Effector CD4-positive, alpha-beta T cell (primary cell): ENCODE measurements around the gene TRDMT1.
A peak's percentile ranks its signal among the peaks of the same experiment; 100 is the strongest.

Source experiments
- DNase-seq: peaks from one replicate; pipeline ENCODE4 v3.0.0-alpha.2; 2020
- total RNA-seq: gene quantifications from one replicate; lab custom pipeline; 2026; lab: John Stamatoyannopoulos, UW

TRDMT1 gene, protein sequence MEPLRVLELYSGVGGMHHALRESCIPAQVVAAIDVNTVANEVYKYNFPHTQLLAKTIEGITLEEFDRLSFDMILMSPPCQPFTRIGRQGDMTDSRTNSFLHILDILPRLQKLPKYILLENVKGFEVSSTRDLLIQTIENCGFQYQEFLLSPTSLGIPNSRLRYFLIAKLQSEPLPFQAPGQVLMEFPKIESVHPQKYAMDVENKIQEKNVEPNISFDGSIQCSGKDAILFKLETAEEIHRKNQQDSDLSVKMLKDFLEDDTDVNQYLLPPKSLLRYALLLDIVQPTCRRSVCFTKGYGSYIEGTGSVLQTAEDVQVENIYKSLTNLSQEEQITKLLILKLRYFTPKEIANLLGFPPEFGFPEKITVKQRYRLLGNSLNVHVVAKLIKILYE
- 24.0 reads per million, percentile 51 among the genes with 10 or more reads in this experiment for total RNA-seq

DNA sequence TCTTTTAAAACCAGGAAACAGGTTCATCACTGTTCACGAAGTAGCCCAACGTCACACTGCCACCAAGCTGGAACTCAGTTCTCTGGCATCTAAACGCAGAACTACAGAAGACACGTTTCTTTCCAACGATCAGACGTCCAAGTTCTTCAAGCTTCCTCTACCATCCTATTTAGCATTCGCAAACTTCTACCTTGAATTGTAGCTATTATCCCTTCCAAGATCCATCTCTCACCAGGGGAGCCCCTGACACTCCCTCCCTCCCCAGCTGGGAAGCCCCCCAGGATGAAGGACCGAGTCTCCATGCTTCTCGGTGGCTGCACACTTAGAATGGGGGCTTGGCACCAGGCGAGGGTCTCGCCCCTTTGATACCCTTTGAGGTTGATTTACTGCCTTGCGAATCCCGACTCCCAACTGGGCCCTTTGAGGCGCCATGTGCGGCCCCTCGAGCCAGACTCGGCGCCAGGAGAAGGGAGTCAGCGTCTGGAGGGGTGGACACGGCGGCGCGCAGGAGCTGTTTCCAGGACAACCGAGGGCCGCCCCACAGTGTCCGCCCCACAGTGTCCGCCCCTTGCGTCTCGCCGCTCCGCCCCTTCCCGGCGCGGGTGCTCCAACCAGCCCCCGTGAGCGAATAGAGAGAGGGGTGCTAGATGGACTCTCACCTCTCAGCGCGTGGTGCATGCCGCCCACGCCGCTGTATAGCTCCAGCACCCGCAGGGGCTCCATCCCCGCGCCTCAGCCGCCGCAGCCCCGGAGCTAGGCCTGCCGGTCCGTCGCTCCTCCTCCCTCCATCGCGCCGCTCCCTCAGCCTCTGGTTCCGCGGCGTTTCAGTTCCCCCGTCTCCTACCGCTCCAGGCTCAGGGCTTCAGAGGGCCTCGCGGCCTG is at the start of gene TRDMT1:
TSS of gene TRDMT1 (minus strand) at position 761 of the 882 bp plus-strand sequence. CDS start at position 723, 38 bp downstream.
- peak; percentile 63 for DNase-seq

DNA sequence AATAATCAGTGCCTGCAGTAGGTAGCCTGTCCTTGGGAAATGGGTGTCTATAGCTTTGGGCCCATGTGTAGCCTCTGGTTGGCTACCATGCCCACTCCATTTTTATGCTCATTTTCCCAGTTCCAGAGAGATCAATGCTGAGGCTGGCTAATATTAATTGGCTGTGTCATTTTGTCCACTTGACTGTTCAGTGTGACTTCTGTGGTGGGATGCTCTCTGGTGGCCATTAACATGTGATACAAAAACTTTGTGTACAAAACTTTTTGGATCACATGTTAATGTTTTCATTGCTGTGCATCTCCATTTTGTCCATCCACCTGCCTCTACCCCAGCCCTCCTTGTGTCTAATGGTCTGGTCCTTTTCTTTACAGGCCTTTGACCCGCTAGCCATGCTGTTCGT is 49.3 kb upstream of the TRDMT1 start:
- no peak for DNase-seq

DNA sequence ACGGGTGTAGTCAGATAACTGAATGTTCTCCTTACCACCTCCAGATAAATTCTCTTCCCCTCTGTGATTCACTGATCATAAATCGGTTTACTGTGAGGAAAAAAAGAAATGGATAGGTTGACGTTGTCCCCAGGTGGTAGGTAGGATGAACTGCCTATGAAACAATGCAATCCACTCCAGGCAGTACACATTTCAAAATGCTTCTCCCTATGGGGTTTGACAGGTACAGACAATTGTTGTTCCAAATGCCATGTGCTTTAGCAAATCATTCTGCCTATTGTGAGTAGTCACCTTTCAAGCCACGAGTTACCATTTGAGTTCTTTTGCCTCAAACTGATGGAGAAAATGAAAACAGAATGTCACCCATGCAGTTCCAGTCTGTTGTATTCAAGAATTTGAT is 48.3 kb upstream of the TRDMT1 start:
- DNase-seq: no peak

DNA sequence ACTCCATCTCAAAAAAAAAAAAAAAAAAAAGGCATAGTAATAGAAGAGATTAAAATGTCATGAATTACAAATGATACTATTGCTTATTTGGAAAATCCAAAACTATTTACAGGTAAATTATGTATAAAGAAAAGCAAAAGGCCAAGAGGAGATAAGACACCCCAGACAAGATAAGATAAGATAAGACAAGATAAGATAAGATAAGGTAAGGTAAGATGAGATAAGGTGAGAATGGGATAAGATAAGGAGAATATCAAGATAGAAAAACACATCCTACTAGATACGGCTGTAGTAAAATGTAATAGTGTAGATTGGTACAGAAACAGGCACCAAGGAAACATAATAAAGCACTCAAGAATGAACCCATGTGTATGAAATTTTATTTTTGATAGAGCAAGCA is 47.5 kb upstream of the TRDMT1 start:
- DNase-seq: no peak

DNA sequence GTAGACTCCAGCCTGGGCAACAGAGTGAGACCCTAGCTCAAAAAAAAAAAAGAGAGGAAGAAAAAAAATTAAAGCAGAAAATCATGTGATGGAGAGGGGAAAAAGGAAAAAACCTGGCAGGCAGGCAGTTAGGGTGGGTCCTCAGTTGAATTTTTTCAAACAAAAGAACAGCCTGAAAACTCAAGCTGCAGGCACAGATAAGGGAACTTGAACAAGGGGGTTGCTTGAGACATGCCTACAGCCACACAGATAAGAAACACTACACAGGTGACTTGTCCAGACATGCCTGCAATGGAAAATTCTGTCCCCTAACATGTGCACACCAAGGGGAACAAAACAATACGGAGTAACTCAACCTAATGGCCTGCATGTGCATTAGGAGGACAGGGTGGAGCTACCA is 45.7 kb upstream of the TRDMT1 start:
- DNase-seq: no peak

DNA sequence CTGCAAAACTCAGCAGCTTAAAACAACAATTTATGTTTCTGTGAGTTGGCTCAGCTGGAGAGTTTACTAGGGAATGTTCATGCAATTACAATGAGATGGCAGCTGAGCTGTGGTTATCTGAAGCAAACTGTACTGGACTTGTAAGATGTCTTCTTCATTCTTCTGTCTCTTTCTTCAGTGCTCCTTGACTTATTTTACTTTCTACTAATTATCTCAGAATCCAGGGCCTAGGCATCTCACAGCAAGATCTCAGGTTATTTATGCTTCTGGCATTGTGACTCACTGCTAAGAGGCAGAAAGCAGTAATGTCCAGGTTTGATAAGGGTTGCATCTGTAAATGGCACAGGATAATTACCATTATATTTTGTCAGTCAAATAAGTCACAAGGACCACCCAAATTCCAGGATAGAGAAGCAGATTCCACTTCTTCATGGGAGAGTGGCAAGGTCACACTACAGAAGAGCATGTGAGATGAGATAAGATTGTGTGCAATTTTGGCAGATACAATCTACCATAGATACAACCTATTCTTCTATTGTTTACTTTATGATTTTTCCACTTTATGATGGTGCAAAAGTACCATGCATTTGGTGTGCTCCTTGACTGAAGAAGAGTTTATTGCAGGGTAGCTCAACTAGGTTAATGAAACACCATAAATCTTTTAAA is 43.4 kb upstream of the TRDMT1 start:
- no peak for DNase-seq

DNA sequence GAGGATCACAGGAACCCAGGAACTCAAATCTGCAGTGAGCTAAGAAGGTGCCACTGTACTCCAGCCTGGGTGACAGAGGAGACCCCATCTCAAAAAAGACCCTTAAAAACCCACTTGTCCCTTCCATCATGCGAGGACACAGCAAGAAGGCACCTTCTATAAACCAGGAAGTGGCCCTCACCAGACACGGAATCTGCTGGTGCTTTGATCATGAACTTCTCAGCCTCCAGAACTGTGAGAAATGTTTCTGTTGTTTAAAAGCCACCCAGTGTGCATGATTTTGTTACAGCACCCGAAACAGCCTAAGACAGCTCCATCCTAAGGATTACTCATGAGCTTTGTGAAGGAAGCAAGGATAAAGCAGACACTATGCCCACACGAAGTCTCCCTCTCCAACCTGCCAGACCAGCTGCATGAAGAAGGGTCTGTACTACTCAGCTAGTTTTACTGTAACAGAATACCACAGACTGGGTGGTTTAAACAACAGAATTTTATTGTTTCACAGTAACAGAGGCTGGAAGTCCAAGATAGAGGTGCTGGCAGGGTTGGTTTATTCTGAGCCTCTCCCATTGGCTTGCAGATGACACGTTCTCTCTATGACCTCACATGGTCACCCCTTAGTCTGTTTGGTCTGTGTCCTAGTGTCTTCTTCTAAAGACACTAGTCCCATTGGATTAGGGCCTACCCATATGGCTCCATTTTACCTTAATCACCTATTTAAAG is 40.3 kb upstream of the TRDMT1 start:
- DNase-seq: no peak

DNA sequence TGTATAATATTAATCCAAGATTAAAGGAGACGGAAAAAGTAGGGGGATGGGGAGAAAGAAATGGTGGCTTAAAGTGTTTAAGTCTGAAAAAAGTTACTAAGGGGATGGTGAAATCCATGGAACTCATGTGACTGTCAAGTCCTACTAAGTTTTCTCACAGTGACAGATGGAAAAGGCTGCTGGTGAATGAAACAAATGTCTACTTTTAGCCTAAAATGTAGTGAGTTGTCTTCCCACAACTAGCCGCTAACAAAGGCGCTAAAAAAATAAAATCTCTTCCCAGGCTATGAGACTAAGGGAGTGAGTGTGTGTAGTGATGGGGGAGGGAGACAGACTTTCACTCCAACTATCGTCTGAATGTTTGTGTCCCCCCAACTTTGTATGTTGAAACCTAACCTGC is 39.1 kb upstream of the TRDMT1 start:
- no peak for DNase-seq

DNA sequence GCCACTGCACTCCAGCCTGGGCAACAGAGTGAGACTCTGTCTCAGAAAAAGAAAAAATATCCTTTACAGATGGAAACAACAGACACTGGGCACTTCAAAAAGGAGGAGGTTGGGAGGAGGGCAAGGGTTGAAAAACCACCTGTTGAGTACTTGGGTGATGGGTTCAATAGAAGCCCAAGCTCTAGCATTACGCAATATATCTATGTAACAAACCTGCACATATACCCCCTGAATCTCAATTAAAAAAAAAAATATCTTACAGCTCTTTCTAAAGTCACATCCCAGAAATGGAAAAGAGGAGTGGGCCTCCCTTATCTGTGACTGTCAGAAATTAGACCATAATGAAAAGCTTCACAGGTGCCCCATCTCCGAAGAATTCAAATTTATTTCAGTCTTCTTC is 38.6 kb upstream of the TRDMT1 start:
- no peak for DNase-seq

DNA sequence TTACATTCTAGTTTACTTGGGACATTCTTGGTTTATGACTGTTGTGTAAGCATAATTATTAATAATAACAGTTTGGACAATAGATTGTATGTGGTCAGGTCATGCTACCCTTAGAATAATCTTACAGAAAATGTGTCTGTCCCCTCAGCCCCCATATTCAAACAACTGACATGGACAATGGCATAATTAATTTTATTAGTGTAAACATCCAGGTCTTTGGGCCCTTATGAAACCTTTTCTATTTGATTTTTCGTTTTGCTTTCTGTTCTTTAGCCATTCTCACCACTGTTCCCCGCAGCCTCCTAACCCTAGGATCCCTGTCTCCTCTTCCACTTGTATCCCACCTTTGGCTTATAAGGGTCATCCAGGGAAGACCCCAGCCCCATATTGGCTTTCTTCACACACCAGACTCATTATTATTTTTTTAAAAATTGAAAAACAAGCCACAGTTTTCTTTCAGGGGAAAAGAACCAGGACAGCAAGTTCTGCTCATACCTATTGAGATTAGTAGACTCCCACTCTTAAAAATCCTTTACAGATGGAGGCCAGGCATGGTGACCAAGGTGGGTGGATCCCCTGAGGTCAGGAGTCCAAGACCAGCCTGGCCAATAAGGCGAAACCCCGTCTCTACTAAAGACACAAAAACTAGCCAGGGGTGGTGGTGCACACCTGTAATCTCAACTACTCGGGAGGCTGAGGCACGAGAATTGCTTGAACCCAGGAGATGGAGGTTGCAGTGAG is 38.0 kb upstream of the TRDMT1 start:
- DNase-seq: no peak

DNA sequence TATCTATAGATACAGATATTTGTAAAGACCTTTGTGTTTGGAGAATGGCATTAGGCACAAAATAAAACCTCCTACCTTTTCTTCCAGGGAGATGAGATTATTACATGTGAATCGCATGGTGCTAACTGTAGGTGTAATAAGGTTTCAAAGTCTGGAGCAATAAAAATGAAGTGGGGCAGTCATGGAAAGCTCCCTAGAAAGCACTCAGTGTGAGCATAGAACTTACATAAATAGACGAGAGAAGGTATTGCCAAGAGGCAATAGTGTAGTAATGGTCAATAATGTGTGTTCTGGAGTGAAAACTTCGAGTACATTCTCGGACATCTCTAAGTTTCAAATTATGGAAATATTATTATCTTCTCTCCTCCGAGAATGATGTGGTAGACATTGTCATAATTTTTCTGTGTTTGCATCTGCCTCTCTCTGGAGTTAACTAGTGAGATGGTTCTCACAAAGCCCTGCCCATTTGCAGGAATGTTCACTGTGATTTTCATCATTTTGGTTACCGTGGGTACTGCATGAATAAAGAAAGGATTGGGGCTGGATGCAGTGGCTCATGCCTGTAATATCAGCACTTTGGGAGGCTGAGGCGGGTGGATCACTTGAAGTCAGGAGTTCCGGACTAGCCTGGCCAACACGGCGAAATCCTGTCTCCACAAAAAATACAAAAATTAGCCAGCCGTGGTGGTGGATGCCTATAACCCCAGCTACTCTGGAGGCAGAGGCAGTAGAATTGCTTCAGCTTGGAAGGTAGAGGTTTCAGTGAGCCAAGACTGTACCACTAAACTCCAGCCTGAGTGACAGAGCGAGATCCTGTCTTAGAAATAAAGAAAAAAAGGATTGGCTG is 37.2 kb upstream of the TRDMT1 start:
- DNase-seq: no peak

DNA sequence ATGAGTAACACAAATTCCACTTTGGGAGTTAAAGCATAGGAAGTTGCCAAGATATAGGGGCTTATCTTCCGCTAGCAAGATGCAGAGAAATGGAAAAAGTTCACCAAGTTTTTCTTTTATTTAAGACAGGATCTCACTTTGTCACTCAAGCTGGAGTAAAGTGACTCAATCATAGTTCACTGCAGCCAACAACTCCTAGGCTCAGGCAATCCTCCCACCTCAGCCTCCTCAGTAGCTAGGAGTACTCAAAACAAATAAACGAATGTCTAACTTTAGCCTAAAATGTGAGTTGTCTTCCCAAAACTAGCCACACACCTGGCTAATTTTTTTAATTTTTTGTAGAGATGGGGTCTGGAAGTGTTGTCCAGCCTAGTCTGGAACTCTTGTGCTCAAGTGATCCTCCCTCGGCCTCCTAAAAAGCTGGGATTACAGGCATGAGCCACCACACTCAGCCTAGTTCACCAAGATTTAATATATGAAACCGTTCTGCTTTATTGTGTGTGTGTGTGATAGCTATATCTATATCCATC is 36.5 kb upstream of the TRDMT1 start:
- no peak for DNase-seq

DNA sequence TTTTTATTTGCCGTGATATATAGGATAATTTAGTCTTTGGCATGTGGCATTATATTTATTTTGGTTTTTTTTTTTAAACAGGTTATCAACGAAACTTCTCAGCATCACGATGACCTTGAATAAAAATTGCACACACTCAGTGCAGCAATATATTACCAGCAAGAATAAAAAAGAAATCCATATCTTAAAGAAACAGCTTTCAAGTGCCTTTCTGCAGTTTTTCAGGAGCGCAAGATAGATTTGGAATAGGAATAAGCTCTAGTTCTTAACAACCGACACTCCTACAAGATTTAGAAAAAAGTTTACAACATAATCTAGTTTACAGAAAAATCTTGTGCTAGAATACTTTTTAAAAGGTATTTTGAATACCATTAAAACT is 35.7 kb upstream of the TRDMT1 start:
- DNase-seq: no peak

DNA sequence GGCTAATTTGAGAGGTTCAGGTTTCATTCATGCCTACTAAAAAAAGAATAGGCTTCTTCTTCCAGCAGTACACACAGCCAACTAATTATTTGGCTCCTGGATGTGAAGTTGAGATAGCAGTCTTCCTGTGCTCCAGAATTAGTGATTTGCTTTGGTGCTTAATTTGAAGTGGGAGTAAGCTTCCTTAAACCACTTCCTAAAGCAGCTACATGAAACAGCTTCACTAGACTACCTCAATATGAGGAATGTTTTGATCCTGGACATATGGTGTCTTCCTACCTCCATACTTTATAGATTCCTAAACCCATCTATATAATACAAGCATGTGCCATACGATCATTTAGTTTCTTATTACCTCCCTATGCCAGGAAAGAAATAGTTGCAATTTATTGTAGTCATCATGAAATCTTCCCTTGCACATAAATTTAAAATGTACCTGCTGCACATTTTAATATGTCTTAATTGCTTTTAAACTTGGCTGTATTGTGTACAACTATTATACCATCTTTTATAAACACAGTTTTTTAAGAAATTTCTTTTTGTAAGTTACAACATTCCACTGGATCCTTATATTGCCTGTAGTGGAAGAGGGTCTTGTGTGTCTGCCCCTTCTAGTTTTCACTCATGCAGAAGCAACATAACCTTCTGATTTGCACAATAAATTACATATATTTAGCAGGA is 35.1 kb upstream of the TRDMT1 start:
- no peak for DNase-seq

DNA sequence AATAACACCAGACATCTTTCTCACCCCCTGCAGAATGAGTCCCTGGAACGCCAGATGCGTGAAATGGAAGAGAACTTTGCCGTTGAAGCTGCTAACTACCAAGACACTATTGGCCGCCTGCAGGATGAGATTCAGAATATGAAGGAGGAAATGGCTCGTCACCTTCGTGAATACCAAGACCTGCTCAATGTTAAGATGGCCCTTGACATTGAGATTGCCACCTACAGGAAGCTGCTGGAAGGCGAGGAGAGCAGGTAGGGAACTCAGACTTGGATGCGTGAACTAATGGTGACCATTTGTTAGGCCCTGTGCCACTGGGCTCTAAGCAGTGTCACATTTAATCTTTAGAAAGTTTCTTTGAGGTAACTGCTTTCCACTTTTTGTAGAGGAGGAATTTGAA is 33.7 kb upstream of the TRDMT1 start:
- DNase-seq: no peak

DNA sequence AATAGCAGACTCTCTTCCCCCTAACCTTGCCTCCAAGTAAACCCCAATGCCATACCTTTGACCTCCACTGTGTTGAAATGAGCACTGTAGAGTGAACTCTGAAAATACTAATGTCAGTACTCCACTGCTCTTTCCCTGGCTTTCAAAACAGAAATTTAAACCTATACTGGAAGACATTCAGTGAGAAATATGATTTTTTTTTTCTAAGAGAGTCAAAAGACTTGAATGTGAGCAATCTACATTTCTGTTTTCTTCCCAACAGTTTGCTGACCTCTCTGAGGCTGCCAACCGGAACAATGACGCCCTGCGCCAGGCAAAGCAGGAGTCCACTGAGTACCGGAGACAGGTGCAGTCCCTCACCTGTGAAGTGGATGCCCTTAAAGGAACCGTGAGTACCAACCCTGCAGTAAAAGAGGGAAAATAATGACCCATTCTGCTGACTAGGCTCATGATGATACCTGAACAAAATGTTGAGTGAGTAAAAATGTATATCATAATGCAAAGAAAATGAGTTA is 33.0 kb upstream of the TRDMT1 start:
- DNase-seq: no peak

DNA sequence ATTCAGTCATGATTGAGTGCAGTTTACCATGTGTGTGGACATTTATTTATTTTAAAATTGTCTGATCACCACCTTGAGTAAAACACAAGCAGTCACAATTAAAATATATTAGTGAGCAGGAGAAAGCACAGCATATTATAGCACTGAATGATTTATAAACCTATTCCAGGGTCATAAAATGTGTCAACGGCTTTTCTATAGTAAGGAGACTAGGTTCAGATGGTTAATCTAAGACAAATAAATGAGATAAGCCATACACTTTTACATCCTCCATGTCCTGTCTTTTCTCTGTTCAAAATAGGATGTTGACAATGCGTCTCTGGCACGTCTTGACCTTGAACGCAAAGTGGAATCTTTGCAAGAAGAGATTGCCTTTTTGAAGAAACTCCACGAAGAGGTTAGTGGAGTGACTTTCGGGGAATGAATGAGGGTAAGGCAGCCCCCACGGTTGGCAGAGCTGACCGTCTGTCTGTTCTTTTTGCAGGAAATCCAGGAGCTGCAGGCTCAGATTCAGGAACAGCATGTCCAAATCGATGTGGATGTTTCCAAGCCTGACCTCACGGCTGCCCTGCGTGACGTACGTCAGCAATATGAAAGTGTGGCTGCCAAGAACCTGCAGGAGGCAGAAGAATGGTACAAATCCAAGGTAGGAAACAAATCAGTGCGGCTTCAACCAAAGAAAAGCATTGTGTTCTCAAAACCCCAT is 32.0 kb upstream of the TRDMT1 start:
- no peak for DNase-seq

DNA sequence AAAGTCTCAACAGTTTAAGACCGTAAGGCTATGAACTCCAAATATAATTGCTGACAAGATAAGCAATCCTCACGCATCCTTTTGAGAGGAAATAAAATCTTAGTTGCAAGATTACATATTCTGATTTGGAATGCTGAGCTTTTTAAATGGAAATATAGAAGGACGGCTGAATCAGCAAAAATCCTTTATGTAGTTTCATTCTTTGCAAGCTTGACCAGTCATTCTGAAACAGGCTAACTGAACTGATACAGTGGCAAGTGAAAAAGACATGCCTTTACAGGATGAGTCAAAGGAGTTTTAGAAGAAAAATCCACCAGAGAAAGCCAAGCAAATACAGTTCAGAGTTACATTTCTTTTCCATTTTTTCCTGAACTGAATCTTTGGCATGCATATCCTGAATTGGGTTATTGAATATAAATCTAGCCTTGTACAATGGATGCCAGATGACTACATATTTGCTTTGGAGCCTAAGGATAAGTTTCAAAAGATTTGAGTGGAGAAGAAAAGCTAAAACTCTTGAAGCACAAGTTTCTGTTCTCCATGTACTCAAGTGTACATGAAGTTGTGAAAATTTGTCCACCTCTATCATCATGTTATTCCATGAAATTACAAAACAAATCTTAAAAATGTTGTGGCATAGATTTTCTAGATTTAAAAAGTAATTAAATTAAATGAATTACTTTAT is 30.9 kb upstream of the TRDMT1 start:
- no peak for DNase-seq

DNA sequence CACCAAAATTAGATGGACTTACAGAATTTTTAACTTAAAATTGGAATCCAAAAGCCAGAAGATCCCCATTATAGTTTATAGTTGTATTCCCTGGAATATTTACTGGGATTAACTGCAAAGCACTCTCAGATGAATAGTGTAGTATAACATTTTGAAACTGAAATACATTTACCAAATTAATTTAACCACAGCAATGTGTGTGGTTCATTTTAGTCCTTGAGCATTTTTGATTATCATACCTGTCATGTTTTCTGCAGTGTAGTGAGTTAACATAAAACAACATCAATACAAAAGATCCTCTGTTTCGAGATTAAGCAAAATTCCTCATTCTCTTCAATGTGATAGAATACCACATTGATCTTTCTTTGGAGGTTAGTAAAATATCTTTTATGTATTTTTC is 30.3 kb upstream of the TRDMT1 start:
- no peak for DNase-seq
